Measurements from ENCODE around the gene LILRB5.
"Not testable (repeated sequence)": the region's sequence is repeated elsewhere in the genome, so short reads cannot be mapped to it uniquely, and the experiment has no call there.

LILRB5 gene

GRCh38 chr19:54275951-54276350, 18.9 kb upstream of the LILRB5 start:
- no peak overlapping the region for H3K9ac ChIP-seq (ENCODE audit: insufficient read length)
- TF ChIP-seq EZH2 (IDR thresholded peaks at IDR 0.05) (no peak), POLR2AphosphoS5 (IDR thresholded peaks at IDR 0.05; ENCODE audit: borderline replicate concordance, low read depth, low read length) (no peak), FOXP2 (optimal IDR thresholded peaks at IDR 0.05; ENCODE audit: control extremely low read depth, extremely low read length, insufficient read depth) (no peak)
- H3K9me3 ChIP-seq (ENCODE audit: low read depth, low read length): no peaks in the 10 kb centered on the region
- no peaks in the 10 kb centered on the region for H3K36me3 ChIP-seq (ENCODE audit: insufficient read depth, low read length)
- no peak for DNase-seq (ENCODE audit: low read depth, low spot score)
- no peak overlapping the region for H3K4me3 ChIP-seq
- H3K27ac ChIP-seq: no peak overlapping the region

- H3K9ac ChIP-seq (ENCODE audit: insufficient read length); H3K4me3 ChIP-seq; H3K36me3 ChIP-seq (ENCODE audit: insufficient read depth, low read length); DNase-seq (ENCODE audit: low read depth, low spot score); H3K27ac ChIP-seq; H3K9me3 ChIP-seq (ENCODE audit: low read depth, low read length): not testable (repeated sequence)
Observed at GRCh38 chr19:54274516-54274915, 17.4 kb upstream of the LILRB5 start.

GRCh38 chr19:54273821-54274220, 16.7 kb upstream of the LILRB5 start:
- no peak for DNase-seq (ENCODE audit: low read depth, low spot score)
- Histone ChIP-seq H3K9me3 (ENCODE audit: low read depth, low read length) (no peaks in the 10 kb centered on the region), H3K27ac (no peak overlapping the region), H3K9ac (ENCODE audit: insufficient read length) (no peak overlapping the region), H3K36me3 (ENCODE audit: insufficient read depth, low read length) (no peaks in the 10 kb centered on the region), H3K4me3 (no peak overlapping the region)
- TF ChIP-seq POLR2AphosphoS5 (IDR thresholded peaks at IDR 0.05; ENCODE audit: borderline replicate concordance, low read depth, low read length): no peak
- TF ChIP-seq EZH2 (IDR thresholded peaks at IDR 0.05): no peak
- TF ChIP-seq FOXP2 (optimal IDR thresholded peaks at IDR 0.05; ENCODE audit: control extremely low read depth, extremely low read length, insufficient read depth): no peak

GRCh38 chr19:54272181-54272580, 15.1 kb upstream of the LILRB5 start:
- not testable (repeated sequence) for H3K9ac ChIP-seq (ENCODE audit: insufficient read length); H3K9me3 ChIP-seq (ENCODE audit: low read depth, low read length); DNase-seq (ENCODE audit: low read depth, low spot score); H3K27ac ChIP-seq; H3K36me3 ChIP-seq (ENCODE audit: insufficient read depth, low read length); H3K4me3 ChIP-seq

GRCh38 chr19:54271587-54271986, 14.5 kb upstream of the LILRB5 start:
- H3K27ac ChIP-seq; H3K4me3 ChIP-seq; DNase-seq (ENCODE audit: low read depth, low spot score); H3K9me3 ChIP-seq (ENCODE audit: low read depth, low read length); H3K36me3 ChIP-seq (ENCODE audit: insufficient read depth, low read length); H3K9ac ChIP-seq (ENCODE audit: insufficient read length): not testable (repeated sequence)

GRCh38 chr19:54271106-54271505, 14.0 kb upstream of the LILRB5 start:
- Histone ChIP-seq H3K4me3 (no peak overlapping the region), H3K36me3 (ENCODE audit: insufficient read depth, low read length) (no peaks in the 10 kb centered on the region), H3K27ac (no peak overlapping the region), H3K9ac (ENCODE audit: insufficient read length) (no peak overlapping the region), H3K9me3 (ENCODE audit: low read depth, low read length) (no peaks in the 10 kb centered on the region)
- DNase-seq (ENCODE audit: low read depth, low spot score): no peak
- no peak for TF ChIP-seq FOXP2 (optimal IDR thresholded peaks at IDR 0.05; ENCODE audit: control extremely low read depth, extremely low read length, insufficient read depth)
- no peak for TF ChIP-seq POLR2AphosphoS5 (IDR thresholded peaks at IDR 0.05; ENCODE audit: borderline replicate concordance, low read depth, low read length)
- no peak for TF ChIP-seq EZH2 (IDR thresholded peaks at IDR 0.05)

- H3K36me3 ChIP-seq (ENCODE audit: insufficient read depth, low read length): no peaks in the 10 kb centered on the region
- no peak overlapping the region for H3K27ac ChIP-seq
- DNase-seq (ENCODE audit: low read depth, low spot score): no peak
- no peak overlapping the region for H3K4me3 ChIP-seq
- H3K9ac ChIP-seq (ENCODE audit: insufficient read length): no peak overlapping the region
- TF ChIP-seq FOXP2 (optimal IDR thresholded peaks at IDR 0.05; ENCODE audit: control extremely low read depth, extremely low read length, insufficient read depth): no peak
- no peak for TF ChIP-seq EZH2 (IDR thresholded peaks at IDR 0.05)
- no peak for TF ChIP-seq POLR2AphosphoS5 (IDR thresholded peaks at IDR 0.05; ENCODE audit: borderline replicate concordance, low read depth, low read length)
- H3K9me3 ChIP-seq (ENCODE audit: low read depth, low read length): no peaks in the 10 kb centered on the region
Observed at GRCh38 chr19:54268936-54269335, 11.9 kb upstream of the LILRB5 start.

GRCh38 chr19:54266133-54266532, 9.1 kb upstream of the LILRB5 start:
- no peak overlapping the region for H3K4me3 ChIP-seq
- peak; percentile 1 for DNase-seq (ENCODE audit: low read depth, low spot score)
- no peaks in the 10 kb centered on the region for H3K9me3 ChIP-seq (ENCODE audit: low read depth, low read length)
- no peak for TF ChIP-seq EZH2 (IDR thresholded peaks at IDR 0.05)
- no peak for TF ChIP-seq POLR2AphosphoS5 (IDR thresholded peaks at IDR 0.05; ENCODE audit: borderline replicate concordance, low read depth, low read length)
- no peak for TF ChIP-seq FOXP2 (optimal IDR thresholded peaks at IDR 0.05; ENCODE audit: control extremely low read depth, extremely low read length, insufficient read depth)
- no peaks in the 10 kb centered on the region for H3K36me3 ChIP-seq (ENCODE audit: insufficient read depth, low read length)
- no peak overlapping the region for H3K9ac ChIP-seq (ENCODE audit: insufficient read length)
- H3K27ac ChIP-seq: no peak overlapping the region

- Histone ChIP-seq H3K36me3 (ENCODE audit: insufficient read depth, low read length) (no peaks in the 10 kb centered on the region), H3K4me3 (no peak overlapping the region), H3K27ac (no peak overlapping the region), H3K9ac (ENCODE audit: insufficient read length) (no peak overlapping the region), H3K9me3 (ENCODE audit: low read depth, low read length) (no peaks in the 10 kb centered on the region)
- DNase-seq (ENCODE audit: low read depth, low spot score): no peak
- TF ChIP-seq EZH2 (IDR thresholded peaks at IDR 0.05) (no peak), POLR2AphosphoS5 (IDR thresholded peaks at IDR 0.05; ENCODE audit: borderline replicate concordance, low read depth, low read length) (no peak), FOXP2 (optimal IDR thresholded peaks at IDR 0.05; ENCODE audit: control extremely low read depth, extremely low read length, insufficient read depth) (no peak)
Observed at GRCh38 chr19:54262470-54262869, 5.4 kb upstream of the LILRB5 start.

GRCh38 chr19:54262066-54262465, 5.0 kb upstream of the LILRB5 start:
- DNase-seq (ENCODE audit: low read depth, low spot score): no peak
- Histone ChIP-seq H3K9me3 (ENCODE audit: low read depth, low read length) (no peaks in the 10 kb centered on the region), H3K4me3 (no peak overlapping the region), H3K27ac (no peak overlapping the region), H3K9ac (ENCODE audit: insufficient read length) (no peak overlapping the region), H3K36me3 (ENCODE audit: insufficient read depth, low read length) (no peaks in the 10 kb centered on the region)
- TF ChIP-seq EZH2 (IDR thresholded peaks at IDR 0.05) (no peak), FOXP2 (optimal IDR thresholded peaks at IDR 0.05; ENCODE audit: control extremely low read depth, extremely low read length, insufficient read depth) (no peak), POLR2AphosphoS5 (IDR thresholded peaks at IDR 0.05; ENCODE audit: borderline replicate concordance, low read depth, low read length) (no peak)

All from SK-N-MC (cell line).